Measurements from ENCODE around the gene MYH14.
"Not testable (repeated sequence)": the region's sequence is repeated elsewhere in the genome, so short reads cannot be mapped to it uniquely, and the experiment has no call there.

Gene MYH14

DNA sequence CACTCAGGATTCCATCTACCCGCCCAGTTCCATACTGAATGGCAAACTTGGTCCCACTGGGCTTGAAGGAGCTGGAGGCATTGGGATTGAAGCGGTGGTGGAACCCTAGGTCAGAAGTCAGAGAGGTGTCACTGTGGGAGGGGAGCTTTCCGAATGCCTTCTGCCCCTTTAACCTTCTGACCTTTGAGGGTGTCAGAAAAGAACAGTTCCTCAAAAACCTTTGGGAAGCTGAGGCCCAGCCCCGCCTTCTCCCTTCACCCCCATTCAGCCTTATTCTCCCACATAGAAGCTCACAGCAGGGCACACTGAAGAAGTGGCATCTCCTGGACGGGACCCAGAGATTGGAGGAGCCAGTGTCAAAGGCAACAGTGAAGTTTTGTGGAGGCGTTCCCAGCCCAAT is 133.6 kb downstream of the MYH14 start:
- DNase-seq, result not testable (repeated sequence)

DNA sequence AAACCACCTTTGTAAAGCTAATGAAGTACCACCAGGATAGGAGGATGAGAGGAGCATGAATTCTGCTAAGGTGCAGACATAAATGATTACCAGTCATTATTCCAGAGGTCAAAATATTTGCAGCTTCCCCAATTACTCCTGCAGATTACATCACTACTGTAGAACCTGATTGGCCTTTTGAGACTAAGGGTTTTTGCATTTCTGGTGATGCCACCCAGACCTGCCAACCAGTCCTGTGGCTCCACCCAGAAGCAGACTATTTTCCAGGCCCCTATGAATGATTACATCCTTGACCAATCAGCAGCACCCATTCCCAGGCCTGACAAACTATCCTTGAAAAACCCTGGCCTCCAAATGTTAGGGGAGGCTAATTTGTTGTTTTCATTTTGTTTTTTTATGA is 136.9 kb downstream of the MYH14 start:
- DNase-seq, result no peak

DNA sequence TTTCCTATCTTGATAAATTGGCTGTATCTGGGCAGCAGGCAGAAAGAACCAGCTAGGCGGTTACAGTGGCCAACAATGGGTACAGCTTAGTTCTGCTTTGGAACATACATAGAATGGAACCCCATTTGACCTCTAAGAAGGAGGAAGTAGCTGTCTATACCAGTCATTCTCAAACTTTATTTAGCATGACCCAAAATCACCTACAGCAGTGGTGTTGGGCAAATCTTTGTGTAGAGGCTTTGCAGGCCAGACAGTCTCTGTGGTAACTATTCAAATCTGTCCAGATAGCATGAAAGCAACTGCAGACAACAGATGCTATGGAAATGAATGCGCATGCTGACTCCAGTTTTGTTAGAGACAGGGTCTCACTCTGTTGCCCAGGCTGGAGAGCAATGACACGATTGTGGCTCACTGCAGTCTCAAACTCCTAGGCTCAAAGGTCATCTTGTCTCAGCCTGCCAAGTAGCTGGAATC is 137.7 kb downstream of the MYH14 start:
- no peak for DNase-seq

DNA sequence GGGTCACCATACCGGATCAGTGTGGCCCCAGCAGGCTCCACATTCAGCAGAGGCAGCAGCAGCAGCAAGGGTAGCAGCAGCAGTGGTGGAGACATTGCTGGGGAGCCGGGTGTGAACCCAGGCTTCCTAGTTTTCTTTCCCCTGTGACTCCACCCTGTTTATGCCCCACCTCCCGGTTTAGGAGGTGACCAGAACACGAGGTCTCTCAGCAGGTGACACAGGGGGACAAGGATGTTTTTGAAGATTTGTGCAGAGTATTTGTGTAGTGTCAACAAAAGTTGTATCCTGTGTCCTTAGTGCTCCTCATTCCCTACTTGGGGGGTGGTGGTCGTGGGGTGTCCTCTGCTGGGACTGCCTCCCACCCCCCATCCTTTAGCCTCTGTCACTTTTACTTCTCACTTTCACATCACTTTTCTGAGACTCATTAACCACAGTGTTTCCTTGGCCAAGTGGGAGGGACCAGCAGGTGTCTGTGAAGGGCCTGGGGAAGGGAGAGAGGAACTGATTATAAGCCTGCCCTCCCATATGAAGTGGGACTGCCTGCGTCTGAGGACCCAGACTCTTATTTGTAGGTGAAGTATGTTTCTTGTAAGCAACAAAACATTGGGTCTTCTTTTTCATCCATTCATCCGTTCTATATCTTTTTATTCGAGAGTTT is 141.4 kb downstream of the MYH14 start:
- DNase-seq, result no peak

DNA sequence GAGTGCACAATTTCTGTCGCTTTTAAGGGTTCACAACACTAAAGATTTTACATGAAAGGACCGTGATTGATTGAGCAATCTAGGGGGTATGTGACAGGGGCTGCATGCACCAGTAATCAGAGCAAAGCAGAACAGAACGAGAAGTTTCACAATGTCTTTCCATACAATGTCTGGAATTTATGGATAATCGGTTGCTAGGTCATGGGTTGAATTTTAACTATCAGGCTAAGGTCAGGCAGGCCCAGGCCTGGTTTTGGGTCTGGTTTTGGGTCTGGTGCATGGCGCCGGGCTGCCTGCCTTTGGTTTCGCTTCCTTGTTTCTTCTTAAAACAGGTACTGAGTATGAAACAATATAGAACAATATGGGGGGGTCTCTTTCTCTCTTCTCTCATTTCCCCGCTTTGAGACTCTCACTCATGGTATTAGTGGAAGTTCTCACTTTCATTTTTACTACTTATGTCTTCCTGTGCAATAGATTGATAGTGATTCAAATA is 143.7 kb downstream of the MYH14 start:
- DNase-seq, result not testable (repeated sequence)

DNA sequence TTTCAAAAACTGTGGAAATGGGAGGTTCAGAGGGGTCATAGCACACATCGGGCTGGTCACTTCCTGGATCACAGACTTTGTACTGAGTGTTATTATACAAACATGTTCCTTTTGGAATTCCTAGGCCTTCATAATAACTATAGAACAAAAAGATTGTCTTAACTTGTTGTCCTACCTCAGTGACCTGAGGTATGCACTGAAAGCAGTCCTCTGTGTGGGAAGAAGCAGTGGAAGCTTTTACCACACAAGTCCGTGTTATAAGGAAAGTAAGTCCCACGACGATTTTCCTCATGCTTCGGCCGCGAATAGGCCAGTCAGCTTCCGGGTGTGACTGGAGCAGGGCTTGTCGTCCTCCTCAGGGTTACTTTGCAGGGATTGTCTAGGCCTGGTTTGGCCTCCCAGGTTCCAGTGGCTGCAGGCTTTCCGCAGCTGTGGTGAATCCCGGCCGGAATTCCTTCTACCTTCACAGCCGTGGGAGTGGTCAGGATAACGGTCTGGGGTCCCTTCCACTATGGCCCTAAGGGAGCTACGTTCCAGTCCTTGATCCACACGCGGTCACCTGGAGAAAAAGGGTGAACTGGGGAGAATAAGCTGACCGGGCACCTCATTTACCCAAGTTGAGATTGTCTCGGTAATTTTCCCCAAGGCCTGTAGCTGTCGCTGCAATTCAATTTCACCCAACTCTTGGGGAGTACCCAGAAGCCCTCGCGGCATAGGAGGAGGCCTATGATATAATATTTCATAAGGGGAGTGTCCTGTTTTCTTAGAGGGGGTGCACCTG is 146.0 kb downstream of the MYH14 start:
- DNase-seq, result no peak

DNA sequence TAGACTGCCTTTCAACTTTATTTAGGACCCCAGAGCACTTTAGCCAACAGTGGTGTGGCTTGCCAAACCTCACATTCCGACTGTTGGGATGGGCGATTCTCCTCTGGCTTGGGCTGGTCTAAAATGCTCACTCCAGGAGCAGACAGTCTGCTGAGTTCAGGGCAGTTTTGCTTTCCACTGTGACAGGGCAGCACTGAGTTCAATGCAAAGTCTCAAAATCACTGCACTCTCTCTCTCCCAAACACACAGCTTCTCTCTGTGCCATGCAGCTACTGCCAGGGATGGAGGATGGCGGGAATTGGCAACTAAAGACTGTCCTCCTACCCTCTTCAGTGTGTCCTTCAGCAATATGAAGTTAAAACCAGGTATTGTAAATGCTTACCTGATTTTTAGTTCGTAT is 148.8 kb downstream of the MYH14 start:
- DNase-seq, result no peak

DNA sequence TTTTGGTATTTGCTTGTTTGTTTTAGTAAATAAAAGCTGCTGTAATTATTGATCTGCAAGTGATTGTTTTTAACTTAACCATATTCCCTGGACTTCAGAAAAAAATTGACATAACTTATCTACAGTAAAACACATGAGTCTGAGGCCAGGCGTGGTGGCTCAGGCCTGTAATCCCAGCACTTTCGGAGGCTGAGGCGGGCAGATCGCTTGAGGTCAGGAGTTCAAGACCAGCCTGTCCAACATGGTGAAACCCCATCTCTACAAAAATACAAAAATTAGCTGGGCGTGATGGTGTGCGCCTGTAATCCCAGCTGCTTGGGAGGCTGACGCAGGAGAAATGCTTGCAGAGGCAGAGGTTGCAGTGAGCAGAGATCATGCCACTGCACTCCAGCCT is 150.1 kb downstream of the MYH14 start:
- DNase-seq, result not testable (repeated sequence)

DNA sequence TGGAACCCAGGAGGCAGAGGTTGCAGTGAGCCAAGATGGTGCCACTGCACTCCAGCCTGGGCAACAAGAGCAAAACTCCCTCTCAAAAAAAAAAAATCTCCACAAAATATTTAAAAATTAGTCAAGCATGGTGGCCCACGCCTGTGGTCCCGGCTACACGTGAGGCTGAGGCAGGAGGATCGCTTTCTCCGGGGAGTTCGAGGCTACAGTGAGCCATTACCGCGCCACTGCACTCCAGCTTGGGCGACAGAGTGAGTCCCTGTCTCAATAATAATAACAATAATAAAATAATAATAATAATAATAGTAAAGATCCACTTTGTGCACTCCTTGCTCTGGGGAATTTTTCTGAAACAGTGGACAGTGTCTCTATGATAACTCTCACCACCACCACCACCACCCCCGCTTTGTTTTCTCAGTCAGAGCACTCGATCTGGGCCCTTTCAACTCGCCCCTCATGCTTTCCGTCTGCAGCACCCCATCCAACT is 153.3 kb downstream of the MYH14 start:
- no peak for DNase-seq

DNA sequence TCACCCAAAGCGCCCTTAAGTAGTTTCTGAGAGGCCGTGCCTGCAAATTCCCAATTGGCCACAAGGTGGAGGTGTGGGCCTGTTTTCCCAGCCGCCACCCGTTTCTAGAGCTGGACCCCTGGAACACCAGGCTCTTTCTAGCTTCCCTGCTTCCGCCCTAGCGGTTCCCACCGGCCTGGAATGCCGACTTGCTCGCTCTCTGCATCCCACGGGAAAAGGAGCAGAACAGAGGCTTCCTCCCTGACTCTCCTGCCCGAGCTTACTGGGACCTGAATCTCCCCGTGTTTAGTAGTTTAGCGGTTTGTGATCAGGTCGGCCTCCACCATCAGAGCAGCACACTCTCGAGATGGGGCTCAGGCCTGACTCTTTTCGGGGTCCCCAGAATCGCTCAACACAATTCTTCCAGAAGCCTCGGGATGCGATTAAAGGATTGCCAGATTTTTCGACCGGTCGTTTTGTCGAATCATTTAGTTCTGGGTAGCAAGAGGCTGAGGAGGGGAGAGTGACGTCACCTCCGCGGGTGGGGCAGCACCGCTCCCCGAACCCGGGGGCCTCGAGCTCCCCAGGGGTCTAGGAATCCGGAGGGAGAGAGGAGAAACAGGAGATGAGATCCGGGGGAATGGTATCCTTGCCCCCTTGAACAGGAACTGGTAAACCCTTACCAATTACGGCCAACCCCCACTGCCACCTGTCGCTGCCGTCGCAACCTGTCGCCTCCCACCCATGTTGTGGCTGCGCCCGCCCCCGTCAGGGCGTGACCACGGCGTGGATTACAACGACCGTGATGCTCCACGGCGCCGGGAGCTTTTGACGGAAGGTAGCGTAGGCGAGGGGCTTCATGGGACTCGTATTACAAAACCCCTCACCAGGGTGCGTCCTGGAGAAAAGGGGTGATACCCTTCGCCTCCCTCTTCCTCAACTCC is 154.0 kb downstream of the MYH14 start:
- DNase-seq, result peak; percentile 42

DNA sequence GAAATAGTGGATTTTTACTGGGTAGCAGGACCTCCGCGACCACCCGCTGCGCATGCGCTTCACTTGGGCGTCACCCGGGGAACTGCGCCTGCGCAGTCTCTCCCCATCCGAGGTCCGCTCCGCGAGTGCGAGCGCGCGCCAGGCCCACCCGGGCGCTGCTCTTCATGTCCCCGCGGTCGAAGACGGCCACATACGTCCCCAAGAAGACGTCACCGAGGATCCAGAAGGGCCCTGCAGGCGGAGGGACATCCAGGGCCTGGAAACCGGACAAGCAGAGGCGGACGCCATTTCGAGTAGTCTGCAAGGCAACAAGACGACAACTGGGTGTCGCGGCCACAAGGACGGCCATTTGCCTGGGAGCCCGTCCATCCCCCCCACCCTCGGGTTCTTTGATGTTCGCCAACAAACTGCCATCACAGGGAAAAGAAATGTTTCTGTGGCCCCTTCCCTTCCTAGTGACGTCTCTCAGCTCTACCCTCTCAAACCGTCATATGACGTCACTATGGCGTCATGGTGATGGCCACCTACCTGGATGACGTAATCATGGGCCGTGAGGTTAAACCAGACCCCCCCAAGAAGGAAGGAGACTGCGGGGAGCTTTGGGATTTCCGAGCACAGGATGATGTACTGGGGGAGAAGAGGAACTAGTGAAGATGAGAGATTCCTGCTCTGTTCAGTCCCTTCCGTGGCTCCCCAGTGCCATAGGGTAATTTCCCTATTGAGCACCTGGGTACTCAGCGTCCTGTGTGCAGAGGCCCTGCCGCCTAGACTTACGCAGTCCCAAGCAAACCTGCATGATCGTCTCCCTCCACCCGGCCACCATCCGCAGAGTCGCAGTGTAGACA is 155.3 kb downstream of the MYH14 start:
- DNase-seq, result no peak

DNA sequence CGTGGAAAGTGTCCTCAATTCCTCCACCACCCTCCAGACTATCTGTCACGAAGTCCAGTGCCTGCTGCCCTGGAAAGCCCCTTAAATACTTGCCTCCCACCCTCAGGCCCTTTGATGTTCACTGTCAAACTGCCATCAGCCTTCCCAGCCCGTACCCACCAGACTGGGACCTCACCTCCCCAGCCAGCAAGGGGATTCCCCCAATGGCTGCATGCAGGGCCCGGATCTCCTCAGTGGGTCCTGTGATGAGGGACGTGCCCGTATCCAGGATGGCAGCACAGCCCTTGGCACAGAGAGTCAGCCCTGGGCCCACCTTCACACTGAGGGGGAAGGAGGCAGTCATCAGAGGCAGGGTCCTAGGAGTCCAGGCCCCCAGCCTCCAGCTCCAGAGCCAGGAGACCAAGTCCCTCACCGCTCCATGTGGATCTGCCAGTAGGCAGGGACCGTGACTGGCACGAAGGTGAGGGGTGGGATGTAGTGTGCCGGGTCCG is 156.0 kb downstream of the MYH14 start:
- DNase-seq, result no peak
